OCI-LY3 (cell line): ENCODE measurements around the gene SAMD7.

Experiments used
- H2AFZ ChIP-seq: fragments of 200-600, 300-600 bp; shearing (Covaris generic); 2 replicates; pipeline ENCODE4 v1.6.0; 2014; ENCODE audit warnings: antibody characterized with exemption, low read depth, low read length
- H3K27ac ChIP-seq: fragments of 200-600, 300-600 bp; sonication (generic); 2 replicates; pipeline ENCODE4 v1.5.1; 2014; ENCODE audit warnings: mild to moderate bottlenecking, low read length, moderate library complexity, mixed read lengths
- H3K27me3 ChIP-seq: fragments of 200-600, 300-600 bp; sonication (generic); 2 replicates; pipeline ENCODE4 v1.6.1; 2014; ENCODE audit warnings: low read depth, low read length, mixed read lengths
- H3K36me3 ChIP-seq: fragments of 200-600, 300-600 bp; sonication (generic); replicated peaks from 2 replicates; pipeline ENCODE3; 2014; ENCODE audit warnings: low read depth, low read length, mixed read lengths
- H3K4me1 ChIP-seq: fragments of 300-600, 200-600 bp; sonication (generic); 2 replicates; pipeline ENCODE4 v1.6.1; 2014; ENCODE audit warnings: low read length, mixed read lengths
- H3K4me2 ChIP-seq: fragments of 200-600, 300-600 bp; sonication (generic); 2 replicates; pipeline ENCODE4 v1.6.1; 2014; ENCODE audit warnings: low read length, mixed read lengths
- H3K4me3 ChIP-seq: fragments of 300-600, 200-600 bp; sonication (generic); 2 replicates; pipeline ENCODE4 v1.5.1; 2014; ENCODE audit warnings: antibody characterized with exemption, mild to moderate bottlenecking, low read length, moderate library complexity
- H3K79me2 ChIP-seq: fragments of 300-600, 200-600 bp; shearing (Covaris generic); 2 replicates; pipeline ENCODE4 v1.6.1; 2014; ENCODE audit warnings: mild to moderate bottlenecking, low read length, mixed read lengths
- H3K9ac ChIP-seq: fragments of 300-600, 200-600 bp; shearing (Covaris generic); 2 replicates; pipeline ENCODE4 v1.6.0; 2014; ENCODE audit warnings: mild to moderate bottlenecking, low read length, moderate library complexity
- H3K9me3 ChIP-seq: fragments of 200-600, 300-600 bp; shearing (Covaris generic); 2 replicates; pipeline ENCODE4 v1.6.1; 2014; ENCODE audit warnings: low read length, mixed read lengths; ENCODE audit not compliant: insufficient read depth
- H4K20me1 ChIP-seq: fragments of 200-600, 300-600 bp; sonication (generic); 2 replicates; pipeline ENCODE4 v1.6.1; 2016; ENCODE audit warnings: low read length, mixed read lengths; ENCODE audit not compliant: insufficient read depth
- EZH2phosphoT487 ChIP-seq: fragments of 200-600 bp; shearing (Covaris generic); IDR thresholded peaks from 2 replicates; pipeline ENCODE4 v1.6.1; 2018; ENCODE audit warnings: antibody characterized with exemption, mixed run types, low read depth
- TF ChIP-seq, protein P1 (sequence below): fragments of 200-600, 300-600 bp; sonication (generic); IDR thresholded peaks from 2 replicates; pipeline ENCODE4 v1.5.1; 2014; ENCODE audit warnings: antibody characterized with exemption, low read length, low read depth

The SAMD7 gene

DNA sequence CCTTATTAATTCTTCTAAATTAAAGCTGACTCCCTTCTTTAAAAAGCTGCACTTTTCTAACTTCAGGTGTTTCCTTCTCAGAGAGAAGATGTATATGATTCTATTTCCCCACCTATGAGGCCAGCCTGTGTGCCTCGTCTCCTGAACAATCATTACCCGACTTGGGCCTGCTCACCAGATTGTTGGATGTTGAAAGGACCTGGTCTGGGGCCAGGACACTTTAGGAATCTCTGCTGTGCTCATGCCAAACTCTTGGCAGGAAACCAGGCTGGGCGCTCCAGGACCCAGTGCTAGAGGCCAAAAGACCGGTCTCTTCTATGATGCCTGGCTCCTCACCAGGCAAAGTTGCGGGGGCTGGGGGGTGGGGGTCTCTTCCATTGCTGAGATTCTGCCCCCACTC, 24.7 kb upstream of the SAMD7 start:
- no peak overlapping the region for H3K4me2 ChIP-seq

DNA sequence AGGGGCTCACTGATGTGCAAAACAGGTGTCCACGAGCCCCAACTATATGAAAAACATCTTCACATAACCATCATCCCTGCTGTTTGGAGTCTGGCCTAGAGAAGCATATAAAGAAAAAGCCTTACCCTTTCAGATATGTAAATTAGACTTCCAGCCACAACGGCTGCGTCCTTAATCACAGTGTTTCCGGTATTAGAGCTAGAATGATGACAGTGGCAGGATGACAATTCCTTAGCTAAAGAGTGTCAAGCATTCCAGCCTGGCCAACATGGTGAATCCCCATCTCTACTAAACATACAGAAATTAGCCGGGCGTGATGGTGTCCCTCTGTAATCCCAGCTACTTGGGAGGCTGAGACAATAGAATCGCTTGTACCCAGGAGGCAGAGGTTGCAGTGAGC, 19.5 kb upstream of the SAMD7 start:
- no peak overlapping the region for H3K4me2 ChIP-seq

More for the DNA sequence above, 24.7 kb upstream of the SAMD7 start:
- Histone ChIP-seq H3K27me3 (no peaks in the 10 kb centered on the region), H4K20me1 (no peaks in the 10 kb centered on the region), H3K27ac (no peak overlapping the region), H3K4me3 (no peak overlapping the region), H3K4me1 (no peaks in the 10 kb centered on the region), H3K79me2 (no peaks in the 10 kb centered on the region), H3K9ac (no peak overlapping the region), H3K9me3 (no peaks in the 10 kb centered on the region), H2AFZ (no peak overlapping the region), H3K36me3 (no peaks in the 10 kb centered on the region)
- TF ChIP-seq, protein P1, sequence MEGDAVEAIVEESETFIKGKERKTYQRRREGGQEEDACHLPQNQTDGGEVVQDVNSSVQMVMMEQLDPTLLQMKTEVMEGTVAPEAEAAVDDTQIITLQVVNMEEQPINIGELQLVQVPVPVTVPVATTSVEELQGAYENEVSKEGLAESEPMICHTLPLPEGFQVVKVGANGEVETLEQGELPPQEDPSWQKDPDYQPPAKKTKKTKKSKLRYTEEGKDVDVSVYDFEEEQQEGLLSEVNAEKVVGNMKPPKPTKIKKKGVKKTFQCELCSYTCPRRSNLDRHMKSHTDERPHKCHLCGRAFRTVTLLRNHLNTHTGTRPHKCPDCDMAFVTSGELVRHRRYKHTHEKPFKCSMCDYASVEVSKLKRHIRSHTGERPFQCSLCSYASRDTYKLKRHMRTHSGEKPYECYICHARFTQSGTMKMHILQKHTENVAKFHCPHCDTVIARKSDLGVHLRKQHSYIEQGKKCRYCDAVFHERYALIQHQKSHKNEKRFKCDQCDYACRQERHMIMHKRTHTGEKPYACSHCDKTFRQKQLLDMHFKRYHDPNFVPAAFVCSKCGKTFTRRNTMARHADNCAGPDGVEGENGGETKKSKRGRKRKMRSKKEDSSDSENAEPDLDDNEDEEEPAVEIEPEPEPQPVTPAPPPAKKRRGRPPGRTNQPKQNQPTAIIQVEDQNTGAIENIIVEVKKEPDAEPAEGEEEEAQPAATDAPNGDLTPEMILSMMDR: no peak
- TF ChIP-seq EZH2phosphoT487: no peak

DNA sequence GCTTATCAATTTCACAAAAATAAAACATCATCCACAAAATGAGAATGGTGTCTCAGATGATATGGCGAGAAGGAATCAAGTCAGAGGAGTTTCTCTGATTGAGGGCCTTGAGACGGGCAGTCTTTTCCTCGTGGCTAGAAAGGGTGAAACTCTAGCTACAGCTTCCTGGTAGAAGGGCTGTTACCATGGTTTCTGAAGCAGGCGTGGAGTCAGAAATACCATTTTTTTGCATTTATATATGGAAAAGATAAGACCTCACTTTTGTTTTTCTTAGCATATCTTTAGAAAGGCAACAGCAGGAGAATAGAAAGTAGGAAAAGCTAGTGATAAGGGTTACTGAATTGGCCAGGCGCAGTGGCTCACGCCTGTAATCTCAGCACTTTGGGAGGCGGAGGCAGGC, 17.3 kb upstream of the SAMD7 start:
- no peaks in the 10 kb centered on the region for H4K20me1 ChIP-seq
- H3K27me3 ChIP-seq: no peaks in the 10 kb centered on the region
- H3K9me3 ChIP-seq: no peaks in the 10 kb centered on the region
- no peaks in the 10 kb centered on the region for H3K79me2 ChIP-seq
- H3K36me3 ChIP-seq: no peaks in the 10 kb centered on the region
- no peak overlapping the region for H3K4me2 ChIP-seq
- H3K4me3 ChIP-seq: no peak overlapping the region
- H3K27ac ChIP-seq: no peak overlapping the region
- no peak for TF ChIP-seq EZH2phosphoT487
- TF ChIP-seq, protein P1: no peak
- H2AFZ ChIP-seq: no peak overlapping the region
- no peak overlapping the region for H3K9ac ChIP-seq
- H3K4me1 ChIP-seq: no peaks in the 10 kb centered on the region

More for the DNA sequence above, 19.5 kb upstream of the SAMD7 start:
- Histone ChIP-seq H3K27me3 (no peaks in the 10 kb centered on the region), H4K20me1 (no peaks in the 10 kb centered on the region), H3K9ac (no peak overlapping the region), H3K79me2 (no peaks in the 10 kb centered on the region), H3K27ac (no peak overlapping the region), H3K9me3 (no peaks in the 10 kb centered on the region), H3K4me3 (no peak overlapping the region), H2AFZ (no peak overlapping the region), H3K4me1 (no peaks in the 10 kb centered on the region), H3K36me3 (no peaks in the 10 kb centered on the region)
- TF ChIP-seq, protein P1: no peak
- no peak for TF ChIP-seq EZH2phosphoT487

DNA sequence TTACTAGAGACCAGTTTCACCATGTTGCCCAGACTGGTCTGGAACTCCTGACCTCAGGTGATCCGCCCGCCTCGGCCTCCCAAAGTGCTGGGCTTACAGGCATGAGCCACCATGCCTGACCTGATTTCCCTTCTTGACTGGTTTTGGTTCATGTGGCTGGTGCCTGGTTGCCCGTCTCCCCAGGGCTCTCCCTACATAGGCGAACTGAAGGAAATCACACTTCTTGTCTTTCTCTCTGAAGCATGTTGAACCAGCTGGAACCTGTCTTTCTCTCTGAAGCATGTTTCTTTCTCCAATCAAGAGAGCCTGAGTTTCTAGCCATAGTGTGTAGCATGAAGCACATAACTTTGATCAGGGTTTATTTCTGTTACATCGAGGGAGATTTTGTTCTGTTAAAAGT, 16.3 kb upstream of the SAMD7 start:
- Histone ChIP-seq H3K36me3 (no peaks in the 10 kb centered on the region), H3K4me3 (no peak overlapping the region), H3K9ac (no peak overlapping the region), H3K27ac (no peak overlapping the region), H2AFZ (no peak overlapping the region; the same call in 1 of the 2 replicates), H3K9me3 (no peaks in the 10 kb centered on the region), H3K27me3 (no peaks in the 10 kb centered on the region), H4K20me1 (no peaks in the 10 kb centered on the region), H3K4me1 (no peaks in the 10 kb centered on the region), H3K4me2 (no peak overlapping the region), H3K79me2 (no peaks in the 10 kb centered on the region)
- TF ChIP-seq, protein P1: no peak
- TF ChIP-seq EZH2phosphoT487: no peak
